HepG2 (cell line): ENCODE measurements around the gene ATF7IP. TPM values are rescaled to one million over a fixed set of nuclear protein-coding genes. Genes with fewer than 3 reads are reported as not detected.

Experiments
- ATAC-seq: fragments of 200-7000 bp; cut with Tn5 transposase; 3 replicates; pipeline ENCODE4 v1.9.1; 2020; ENCODE audit warnings: mild to moderate bottlenecking, moderate library complexity
- BruUV-seq: library from RNA; stranded (reverse); fragments of 400-500 nt; replicated peaks from 2 replicates; lab custom pipeline; 2021; lab: Mats Ljungman, UMichigan
- CTCF ChIA-PET: fragments of 300-600 bp; formaldehyde crosslinking; extraction: SDS; loops from one replicate; lab custom pipeline; 2021; ENCODE audit warnings: low total read pairs, inconsistent platforms, low intra/inter-chr PET ratio; lab: Yijun Ruan, JAX
- POLR2A ChIA-PET: fragments of 350-600 bp; sonication (Branson Sonifier 250); formaldehyde crosslinking; loops from one replicate; lab custom pipeline; 2020; ENCODE audit warnings: antibody characterized with exemption, inconsistent platforms; lab: Yijun Ruan, JAX
- DNase-seq: peaks from one replicate; pipeline ENCODE4 v3.0.0-alpha.2; 2015; ENCODE audit warnings: low spot score
- FAIRE-seq: peaks from 3 replicates; lab custom pipeline; 2011; peaks lifted over from hg19 to GRCh38; lab: Jason Lieb, UNC
- H2AFZ ChIP-seq: one replicate; pipeline ENCODE4 v1.6.1; 2011; ENCODE audit warnings: low read length, inconsistent platforms
- H3K27ac ChIP-seq: fragments of 300-600 bp; 3 replicates; pipeline ENCODE4 v1.8.0; 2011; ENCODE audit warnings: mixed run types, mild to moderate bottlenecking, mixed read lengths, low read length, inconsistent platforms; ENCODE audit not compliant: insufficient read depth; ENCODE audit errors: extremely low read length
- H3K27me3 ChIP-seq, 2 experiments: fragments of 200-600 bp in 1 of 2; 2 replicates in 1 of 2; 3 replicates in 1 of 2; pipeline versions ENCODE4 v1.6.0 to v1.8.0; 2011; ENCODE audit warnings: low read length in 2 of 2, mild to moderate bottlenecking in 2 of 2, moderate library complexity in 2 of 2, inconsistent platforms in 1 of 2; ENCODE audit not compliant: insufficient read depth in 2 of 2, control insufficient read depth in 1 of 2
- H3K36me3 ChIP-seq, 2 experiments: fragments of 200-600 bp in 1 of 2; replicated peaks in 1 of 2; 2 replicates in 1 of 2; 3 replicates in 1 of 2; pipeline versions ENCODE4 v1.5.1 to v1.8.0; 2011; ENCODE audit warnings: low read length in 2 of 2, inconsistent platforms in 1 of 2; ENCODE audit not compliant: insufficient read depth in 2 of 2, control insufficient read depth in 1 of 2
- H3K4me1 ChIP-seq: 2 replicates; pipeline ENCODE4 v1.5.1; 2012; ENCODE audit warnings: low read length, inconsistent platforms; ENCODE audit not compliant: insufficient read depth
- H3K4me2 ChIP-seq: 2 replicates; pipeline ENCODE4 v1.6.0; 2011; ENCODE audit warnings: low read depth, low read length, inconsistent platforms
- H3K4me3 ChIP-seq, 3 experiments: fragments of 200-600 bp in 1 of 3; sonication (generic), shearing (Covaris generic) in 1 of 3; replicated peaks in 1 of 3; 2 replicates each; pipeline ENCODE4 v1.5.1; 2011 to 2016; ENCODE audit warnings: low read length in 3 of 3, inconsistent platforms in 2 of 3, low read depth in 2 of 3, mild to moderate bottlenecking in 2 of 3, control low read depth in 1 of 3, mixed read lengths in 1 of 3; ENCODE audit not compliant: insufficient read depth in 1 of 3
- H3K79me2 ChIP-seq: one replicate; pipeline ENCODE4 v1.6.1; 2011; ENCODE audit warnings: low read length, inconsistent platforms; ENCODE audit not compliant: insufficient read depth
- H3K9ac ChIP-seq: 2 replicates; pipeline ENCODE4 v1.6.0; 2011; ENCODE audit warnings: mild to moderate bottlenecking, low read depth, low read length, inconsistent platforms; ENCODE audit not compliant: insufficient read depth
- H3K9me3 ChIP-seq: 2 replicates; pipeline ENCODE4 v1.5.1; 2012; ENCODE audit warnings: mild to moderate bottlenecking, low read length
- H4K20me1 ChIP-seq: 2 replicates; pipeline ENCODE4 v1.6.0; 2011; ENCODE audit warnings: inconsistent platforms, mild to moderate bottlenecking, low read length, moderate library complexity; ENCODE audit not compliant: insufficient read depth
- CBX2 ChIP-seq, 2 experiments: fragments of 200-600 bp in 1 of 2; sonication (generic); formaldehyde crosslinking in 1 of 2; IDR thresholded peaks; 2 replicates each; pipeline versions ENCODE4 v1.7.0 to v1.8.1; 2018 to 2022; ENCODE audit warnings: low read depth in 2 of 2, low read length in 1 of 2, mild to moderate bottlenecking in 1 of 2, missing genetic modification reagents in 1 of 2
- MAF1 ChIP-seq: sonication (generic); formaldehyde crosslinking; IDR thresholded peaks from 2 replicates; pipeline ENCODE4 v1.5.0; 2020; ENCODE audit warnings: missing genetic modification reagents, borderline replicate concordance
- NKX3-1 ChIP-seq: sonication (generic); formaldehyde crosslinking; IDR thresholded peaks from 2 replicates; pipeline ENCODE4 v1.5.0; 2020; ENCODE audit warnings: missing genetic modification reagents
- PAWR ChIP-seq: sonication (generic); formaldehyde crosslinking; IDR thresholded peaks from 2 replicates; pipeline ENCODE4 v1.4.0; 2020; ENCODE audit warnings: missing genetic modification reagents, mild to moderate bottlenecking, borderline replicate concordance
- PHB2 ChIP-seq: fragments of 450-650 bp; IDR thresholded peaks from 2 replicates; pipeline ENCODE4 v1.6.1; 2018; ENCODE audit not compliant: partially characterized antibody
- PHF8 ChIP-seq: sonication (generic); formaldehyde crosslinking; IDR thresholded peaks from 2 replicates; pipeline ENCODE4 v1.5.0; 2020; ENCODE audit warnings: missing genetic modification reagents
- RFXANK ChIP-seq: IDR thresholded peaks from 2 replicates; pipeline ENCODE4 v1.6.1; 2016
- SP2 ChIP-seq: sonication (generic); formaldehyde crosslinking; IDR thresholded peaks from 2 replicates; pipeline ENCODE4 v1.5.1; 2020; ENCODE audit warnings: mild to moderate bottlenecking, missing genetic modification reagents
- ZMYM4 ChIP-seq: sonication (generic); formaldehyde crosslinking; IDR thresholded peaks from 2 replicates; pipeline ENCODE4 v1.8.1; 2023; ENCODE audit warnings: mild to moderate bottlenecking, missing genetic modification reagents
- ZNF251 ChIP-seq: sonication (generic); formaldehyde crosslinking; IDR thresholded peaks from 2 replicates; pipeline ENCODE4 v1.9.0; 2021; ENCODE audit warnings: mild to moderate bottlenecking, missing genetic modification reagents
- in situ Hi-C: cut with HindIII; loops from 2 replicates; pipeline ENCODE4 v1.10.0; 2017; ENCODE audit warnings: low pct_unique_long_range_greater_than_20kb; ENCODE audit not compliant: extremely low pct_ligation_motif_present
- intact Hi-C: fragments of 100-400 bp; cut with micrococcal nuclease; formaldehyde crosslinking; loops from one replicate; pipeline ENCODE4 v1.10.0; 2022; ENCODE audit not compliant: unreplicated experiment
- polyA plus RNA-seq, 8 experiments: library from polyadenylated mRNA; depleted of rRNA in 3 of 8; stranded (reverse) in 7 of 8; unstranded in 1 of 8; fragments of >200 nt; fragmentation: Illumina TruSeq in 4 of 8; extraction: Trizol in 4 of 8; gene quantifications; 2 replicates each; pipeline versions ENCODE4 v1.2.1 to v1.2.3, GENCODE V29; 2011 to 2016; ENCODE audit warnings: low read depth in 4 of 8, missing spikeins in 1 of 8, mixed read lengths in 1 of 8; ENCODE audit not compliant: insufficient read depth in 1 of 8
- total RNA-seq, 5 experiments: library from RNA; depleted of rRNA; stranded (reverse); fragments of >200 nt; fragmentation: Illumina TruSeq; extraction: Trizol; gene quantifications; 2 replicates each; pipeline ENCODE4 v1.2.3, GENCODE V29; 2016; ENCODE audit warnings: low read depth in 1 of 5
- TF ChIP-seq, protein P1 (sequence below): sonication (generic); formaldehyde crosslinking; IDR thresholded peaks from 2 replicates; pipeline ENCODE4 v1.4.0; 2020; ENCODE audit warnings: missing genetic modification reagents

Gene ATF7IP
- total and polyA plus RNA-seq, 2 of the 13 experiments (the other 11 are each of a cell fraction or from before 2014, with no cell fraction given), result 1.8 to 11.8 TPM

DNA sequence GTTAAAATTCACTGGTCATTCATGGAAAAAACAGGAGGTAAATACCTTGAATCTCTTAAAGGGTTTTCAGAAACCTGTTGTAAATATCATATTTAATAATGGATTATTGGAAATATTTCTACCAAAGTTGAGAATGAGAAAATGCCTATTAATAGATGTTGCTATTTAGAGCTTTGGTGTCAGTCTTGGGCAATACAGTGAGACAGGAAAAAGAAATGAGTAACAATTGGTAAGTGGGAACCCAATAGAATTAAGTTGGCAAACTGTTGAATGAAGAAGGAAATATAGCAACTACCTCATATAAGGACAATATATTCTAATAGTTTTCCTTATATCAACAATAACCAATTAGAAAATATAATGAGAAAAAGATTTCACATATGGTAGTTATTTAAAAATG is 78.0 kb downstream of the ATF7IP start (continued):
- TF ChIP-seq PHF8 (CRISPR knock-in tag), result no peak
- no peak for TF ChIP-seq PHB2
- no peak for TF ChIP-seq PAWR
- TF ChIP-seq SP2 (CRISPR knock-in tag), result no peak
- TF ChIP-seq, protein P1, sequence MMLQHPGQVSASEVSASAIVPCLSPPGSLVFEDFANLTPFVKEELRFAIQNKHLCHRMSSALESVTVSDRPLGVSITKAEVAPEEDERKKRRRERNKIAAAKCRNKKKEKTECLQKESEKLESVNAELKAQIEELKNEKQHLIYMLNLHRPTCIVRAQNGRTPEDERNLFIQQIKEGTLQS (CRISPR knock-in tag), result no peak
- no peak for TF ChIP-seq ZMYM4
- no peak for TF ChIP-seq ZNF251 (CRISPR knock-in tag)
- no peak for TF ChIP-seq RFXANK (CRISPR knock-in tag)
- no peak for TF ChIP-seq CBX2 (IDR thresholded peaks at IDR 0.05; ENCODE audit: low read depth, low read length)
- TF ChIP-seq CBX2 (CRISPR knock-in tag; IDR thresholded peaks at IDR 0.05; ENCODE audit: low read depth), result no peak
- TF ChIP-seq, all 625 proteins: peak for 0

DNA sequence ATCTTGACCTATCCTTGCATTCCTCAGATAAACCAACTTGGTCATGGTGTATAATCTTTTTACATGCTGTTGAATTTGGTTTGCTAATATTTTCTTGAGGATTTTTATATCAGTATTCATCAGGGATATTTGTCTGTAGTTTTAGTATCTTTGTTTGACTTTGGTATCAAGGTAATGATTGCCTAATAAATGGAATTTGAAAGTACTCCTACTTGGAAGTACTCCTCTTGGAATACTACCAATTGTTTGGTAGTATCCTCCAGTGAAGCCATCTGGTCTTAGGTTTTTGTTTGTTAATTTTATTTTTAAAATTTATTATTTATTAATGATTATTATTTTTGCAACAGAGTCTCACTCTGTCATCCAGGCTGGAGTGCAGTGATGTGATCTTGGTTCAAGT is 85.0 kb downstream of the ATF7IP start:
- ATAC-seq, result no peak
- no peak overlapping the region for H3K4me2 ChIP-seq
- H4K20me1 ChIP-seq, result no peaks in the 10 kb centered on the region
- BruUV-seq, result no TSS peak
- H3K79me2 ChIP-seq, result no peaks in the 10 kb centered on the region
- no peak overlapping the region for H2AFZ ChIP-seq
- CTCF ChIA-PET, result no interaction called here
- no peak overlapping the region for H3K9ac ChIP-seq
- TF ChIP-seq MAF1 (CRISPR knock-in tag), result no peak
- no peak for TF ChIP-seq NKX3-1 (CRISPR knock-in tag)
- DNase-seq, result no peak
- H3K9me3 ChIP-seq, result no peaks in the 10 kb centered on the region
- FAIRE-seq, result no peak
- H3K27me3 ChIP-seq, result no peaks in the 10 kb centered on the region
- POLR2A ChIA-PET, result no interaction called here
- no peaks in the 10 kb centered on the region for H3K36me3 ChIP-seq
- intact Hi-C loops (loop anchor here (5.0 kb wide), 1 partner anchor 263 kb away; no protein-coding TSS in a partner anchor), in situ Hi-C loops (no loop called here)
- no peak overlapping the region for H3K27ac ChIP-seq
- H3K4me3 ChIP-seq, result no peak overlapping the region
- H3K4me1 ChIP-seq, result no peaks in the 10 kb centered on the region
